ENCODE measurements around the gene IL12RB2.

- TF ChIP-seq, protein P1, sequence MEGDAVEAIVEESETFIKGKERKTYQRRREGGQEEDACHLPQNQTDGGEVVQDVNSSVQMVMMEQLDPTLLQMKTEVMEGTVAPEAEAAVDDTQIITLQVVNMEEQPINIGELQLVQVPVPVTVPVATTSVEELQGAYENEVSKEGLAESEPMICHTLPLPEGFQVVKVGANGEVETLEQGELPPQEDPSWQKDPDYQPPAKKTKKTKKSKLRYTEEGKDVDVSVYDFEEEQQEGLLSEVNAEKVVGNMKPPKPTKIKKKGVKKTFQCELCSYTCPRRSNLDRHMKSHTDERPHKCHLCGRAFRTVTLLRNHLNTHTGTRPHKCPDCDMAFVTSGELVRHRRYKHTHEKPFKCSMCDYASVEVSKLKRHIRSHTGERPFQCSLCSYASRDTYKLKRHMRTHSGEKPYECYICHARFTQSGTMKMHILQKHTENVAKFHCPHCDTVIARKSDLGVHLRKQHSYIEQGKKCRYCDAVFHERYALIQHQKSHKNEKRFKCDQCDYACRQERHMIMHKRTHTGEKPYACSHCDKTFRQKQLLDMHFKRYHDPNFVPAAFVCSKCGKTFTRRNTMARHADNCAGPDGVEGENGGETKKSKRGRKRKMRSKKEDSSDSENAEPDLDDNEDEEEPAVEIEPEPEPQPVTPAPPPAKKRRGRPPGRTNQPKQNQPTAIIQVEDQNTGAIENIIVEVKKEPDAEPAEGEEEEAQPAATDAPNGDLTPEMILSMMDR (IDR thresholded peaks at IDR 0.05), result no peak
- TF ChIP-seq EP300 (IDR thresholded peaks at IDR 0.05) (no peak), POLR2A (IDR thresholded peaks at IDR 0.05) (no peak), POLR2AphosphoS5 (IDR thresholded peaks at IDR 0.05) (no peak)
Observed at GRCh38 chr1:67332653-67333529, 25.2 kb downstream of the IL12RB2 start.

Measured in suprapubic skin (tissue), 4 donors.